G401.6 (cell line): ENCODE measurements around the gene TM4SF5.

Experiments used
- FAIRE-seq: peaks from 2 replicates; lab custom pipeline; 2012; peaks lifted over from hg19 to GRCh38; lab: Jason Lieb, UNC

Gene TM4SF5, protein sequence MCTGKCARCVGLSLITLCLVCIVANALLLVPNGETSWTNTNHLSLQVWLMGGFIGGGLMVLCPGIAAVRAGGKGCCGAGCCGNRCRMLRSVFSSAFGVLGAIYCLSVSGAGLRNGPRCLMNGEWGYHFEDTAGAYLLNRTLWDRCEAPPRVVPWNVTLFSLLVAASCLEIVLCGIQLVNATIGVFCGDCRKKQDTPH

DNA sequence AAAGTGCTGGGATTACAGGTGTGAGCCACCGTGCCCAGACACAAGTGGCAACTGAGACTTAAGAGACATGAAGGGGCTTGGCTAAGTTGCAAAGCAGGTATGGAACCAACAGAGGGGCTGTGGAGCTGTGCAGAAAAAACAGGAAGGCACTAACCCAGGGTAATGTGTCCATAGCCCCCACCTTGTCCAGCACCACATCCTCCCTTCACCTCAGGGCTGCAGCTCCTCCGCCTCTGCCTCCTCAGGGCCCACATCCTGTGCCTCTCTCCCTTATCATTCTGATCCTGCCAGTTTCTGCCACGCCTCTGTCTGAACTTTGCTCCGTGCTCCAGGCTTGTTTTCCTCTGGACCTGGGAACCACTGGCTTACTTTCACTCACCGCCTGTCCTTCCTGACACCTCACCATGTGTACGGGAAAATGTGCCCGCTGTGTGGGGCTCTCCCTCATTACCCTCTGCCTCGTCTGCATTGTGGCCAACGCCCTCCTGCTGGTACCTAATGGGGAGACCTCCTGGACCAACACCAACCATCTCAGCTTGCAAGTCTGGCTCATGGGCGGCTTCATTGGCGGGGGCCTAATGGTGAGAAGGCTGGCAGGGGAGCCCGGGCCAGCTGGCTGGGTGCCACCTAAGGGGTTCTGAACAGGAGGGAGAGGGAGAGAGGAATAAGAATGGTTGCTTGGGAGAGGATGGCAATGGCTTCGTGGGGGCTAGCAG lies at the start of gene TM4SF5:
TSS of gene TM4SF5 (plus strand) at position 368 of the 716 bp plus-strand sequence. CDS start at position 405, 37 bp downstream.
- no peak for FAIRE-seq

DNA sequence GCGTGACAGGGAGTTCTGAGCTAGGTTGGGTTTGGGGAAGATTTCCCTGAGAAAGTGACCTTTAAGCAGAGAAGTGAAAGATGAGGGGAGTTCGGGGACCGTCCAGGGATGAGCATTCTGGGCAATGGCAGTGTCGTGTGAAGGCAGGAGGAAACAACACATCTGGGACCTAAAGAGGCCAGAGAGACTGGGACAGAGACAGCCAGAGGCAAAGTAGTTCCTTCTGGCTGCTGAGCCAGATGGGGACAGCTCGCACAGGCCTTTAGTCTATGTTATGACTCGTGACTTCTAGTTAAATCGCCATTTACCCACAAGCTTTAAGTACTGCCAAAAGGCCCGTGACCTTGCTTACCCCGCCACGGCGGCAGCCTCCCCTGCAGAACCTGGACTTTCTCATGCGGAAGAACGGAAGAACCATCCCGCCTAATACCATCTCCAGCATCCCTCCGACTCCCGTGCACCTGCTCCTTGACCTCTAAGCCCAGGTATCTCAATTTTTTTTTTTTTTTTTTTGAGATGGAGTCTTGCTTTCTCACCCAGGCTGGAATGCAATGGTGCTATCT lies 48.9 kb upstream of the TM4SF5 start:
- FAIRE-seq = no peak

DNA sequence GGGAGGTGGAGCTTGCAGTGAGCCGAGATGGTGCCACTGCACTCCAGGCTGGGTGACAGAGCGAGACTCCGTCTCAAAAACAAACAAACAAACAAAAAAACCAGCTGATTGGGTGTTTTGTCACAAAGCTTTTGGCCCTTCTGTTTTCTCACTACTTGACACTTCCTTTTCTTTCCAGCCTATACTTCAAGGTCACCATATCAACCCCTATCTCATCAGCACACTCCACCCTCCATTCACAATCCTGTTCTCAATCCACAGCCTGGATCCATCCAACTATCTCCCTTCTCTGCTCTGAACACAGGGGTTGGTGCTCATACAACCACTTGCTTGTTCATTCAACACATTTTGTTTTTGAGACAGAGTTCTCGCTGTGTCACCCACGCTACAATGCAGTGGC lies 47.0 kb upstream of the TM4SF5 start:
- no peak for FAIRE-seq

DNA sequence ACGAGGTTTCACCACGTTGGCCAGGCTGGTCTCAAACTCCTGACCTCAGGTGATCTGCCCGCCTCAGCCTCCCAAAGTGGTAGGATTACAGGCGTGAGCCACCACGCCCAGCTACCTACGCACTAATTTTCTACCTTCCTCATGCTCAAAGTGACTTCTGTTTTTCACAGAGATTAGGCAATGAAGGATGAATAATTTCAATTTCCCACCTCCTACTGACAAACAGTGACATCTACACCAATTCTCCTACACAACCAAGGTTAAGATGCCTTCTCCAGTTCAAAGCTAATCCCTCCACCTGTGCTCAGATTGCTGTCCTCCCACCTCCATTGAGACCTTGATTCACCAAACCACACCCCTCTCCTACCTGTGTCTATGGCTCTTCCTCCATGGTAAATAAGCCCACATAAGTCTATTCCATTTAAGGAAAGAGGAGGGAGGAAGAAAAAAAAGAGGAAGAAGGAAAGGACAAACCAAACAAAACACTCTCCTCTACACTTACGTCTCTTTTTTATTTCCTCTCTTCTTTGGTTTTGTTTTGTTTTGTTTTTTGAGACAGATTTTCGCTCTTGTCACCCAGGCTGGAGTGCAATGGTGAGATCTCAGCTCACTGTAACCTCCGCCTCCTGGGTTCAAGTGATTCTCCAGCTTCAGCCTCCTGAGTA lies 45.9 kb upstream of the TM4SF5 start:
- FAIRE-seq = no peak

DNA sequence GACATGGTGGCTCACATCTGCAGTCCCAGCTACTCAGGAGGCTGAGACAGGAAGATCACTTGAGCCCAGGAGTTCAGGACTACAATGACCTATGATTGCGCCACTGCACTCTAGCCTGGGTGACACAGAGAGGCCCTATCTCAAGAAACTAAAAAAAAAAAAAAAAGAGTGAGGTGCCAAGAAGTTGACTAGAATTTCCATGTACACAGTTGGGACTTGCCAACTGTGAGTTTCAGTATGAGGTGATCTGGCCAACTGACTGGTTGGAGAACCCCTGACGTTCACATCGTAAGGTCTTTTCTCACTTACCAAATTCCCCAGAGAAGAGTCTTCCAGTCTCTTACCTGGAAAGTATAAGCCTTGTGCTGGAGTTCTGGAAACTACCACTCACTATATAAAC lies 43.6 kb upstream of the TM4SF5 start:
- no peak for FAIRE-seq

DNA sequence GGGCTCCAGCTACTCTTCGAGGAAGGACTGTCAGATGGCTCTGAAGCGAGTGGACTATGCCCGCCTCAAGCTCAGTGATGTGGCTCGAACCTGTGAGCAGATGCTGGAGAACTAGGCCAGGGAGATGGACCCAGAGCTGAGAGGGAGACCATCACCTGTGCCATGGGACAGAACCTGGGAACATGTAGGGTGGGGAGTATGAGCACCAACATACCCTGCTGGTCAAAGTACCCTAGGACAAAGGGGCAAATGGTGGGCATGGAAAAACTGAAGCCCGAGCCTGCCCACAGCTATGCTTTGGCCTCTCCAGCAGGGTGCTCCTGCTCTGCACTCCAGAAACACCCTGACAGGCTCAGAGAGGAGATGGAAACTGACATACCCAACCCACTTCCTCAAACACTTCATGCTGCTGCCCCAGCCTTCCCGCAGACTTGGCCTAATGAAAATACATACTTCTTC lies 38.6 kb upstream of the TM4SF5 start:
- no peak for FAIRE-seq

DNA sequence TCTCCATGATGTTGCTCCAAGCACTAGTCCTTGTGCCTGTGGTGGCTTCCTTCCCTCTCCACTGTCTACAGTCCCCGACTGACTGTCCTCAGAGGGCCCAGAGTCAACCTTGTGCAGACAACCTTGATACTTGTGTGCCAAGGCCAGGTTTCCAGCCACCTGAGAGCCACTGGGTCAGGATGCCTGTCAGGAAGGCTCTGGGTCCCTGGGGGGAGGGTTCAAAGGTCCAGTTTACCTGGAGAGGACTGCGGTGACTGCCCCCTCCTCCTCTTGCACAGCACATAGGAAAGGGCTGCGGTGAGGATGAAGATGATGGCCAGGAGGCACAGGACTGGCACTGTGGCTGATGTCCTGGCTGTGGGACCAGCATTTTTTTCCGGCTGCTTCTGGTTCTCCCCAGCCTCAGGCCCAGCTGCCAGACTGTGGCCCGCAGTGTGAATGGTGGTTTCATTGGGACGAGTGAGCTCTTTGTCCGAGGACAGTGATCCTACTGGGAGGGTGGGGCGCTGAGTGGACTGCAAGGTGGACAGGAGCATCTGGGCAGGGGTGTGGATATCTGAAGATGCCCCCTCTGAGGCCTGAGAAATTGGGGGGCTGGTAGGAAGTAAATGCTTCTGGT lies 36.7 kb upstream of the TM4SF5 start:
- no peak for FAIRE-seq

DNA sequence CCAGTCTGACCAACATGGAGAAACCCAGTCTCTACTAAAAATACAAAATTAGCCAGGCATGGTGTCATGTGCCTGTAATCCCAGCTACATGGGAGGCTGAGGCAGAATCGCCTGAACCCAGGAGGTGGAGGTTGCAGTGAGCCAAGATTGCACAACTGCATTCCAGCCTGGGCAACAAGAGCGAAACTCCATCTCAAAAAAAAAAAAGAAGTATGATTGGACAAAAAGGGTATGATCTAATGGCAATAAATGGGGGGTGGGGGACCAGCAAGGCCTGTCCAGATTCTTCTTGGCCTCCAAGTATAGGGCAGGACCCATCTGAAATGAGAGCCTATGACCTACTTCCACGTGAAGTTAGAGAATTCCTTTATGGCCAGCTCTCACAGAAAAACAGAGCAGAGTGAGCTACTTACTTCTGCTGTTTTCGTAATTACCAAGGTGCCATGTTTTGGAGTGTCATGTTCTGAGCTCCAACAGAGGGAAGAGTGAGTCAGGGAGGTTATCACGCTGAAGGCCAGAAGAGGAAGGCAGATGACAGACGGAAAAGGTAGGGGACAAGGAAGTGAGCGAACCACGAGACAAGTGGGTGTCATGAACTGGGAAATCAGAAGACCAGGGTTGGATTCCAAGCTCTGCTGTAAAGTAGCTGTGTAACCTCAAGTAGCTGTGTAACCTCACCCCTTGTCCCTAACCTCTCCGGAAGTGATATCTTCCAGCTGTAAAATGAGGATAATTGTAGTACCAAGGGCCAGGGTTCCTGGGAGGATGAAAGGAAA lies 35.6 kb upstream of the TM4SF5 start:
- no peak for FAIRE-seq

DNA sequence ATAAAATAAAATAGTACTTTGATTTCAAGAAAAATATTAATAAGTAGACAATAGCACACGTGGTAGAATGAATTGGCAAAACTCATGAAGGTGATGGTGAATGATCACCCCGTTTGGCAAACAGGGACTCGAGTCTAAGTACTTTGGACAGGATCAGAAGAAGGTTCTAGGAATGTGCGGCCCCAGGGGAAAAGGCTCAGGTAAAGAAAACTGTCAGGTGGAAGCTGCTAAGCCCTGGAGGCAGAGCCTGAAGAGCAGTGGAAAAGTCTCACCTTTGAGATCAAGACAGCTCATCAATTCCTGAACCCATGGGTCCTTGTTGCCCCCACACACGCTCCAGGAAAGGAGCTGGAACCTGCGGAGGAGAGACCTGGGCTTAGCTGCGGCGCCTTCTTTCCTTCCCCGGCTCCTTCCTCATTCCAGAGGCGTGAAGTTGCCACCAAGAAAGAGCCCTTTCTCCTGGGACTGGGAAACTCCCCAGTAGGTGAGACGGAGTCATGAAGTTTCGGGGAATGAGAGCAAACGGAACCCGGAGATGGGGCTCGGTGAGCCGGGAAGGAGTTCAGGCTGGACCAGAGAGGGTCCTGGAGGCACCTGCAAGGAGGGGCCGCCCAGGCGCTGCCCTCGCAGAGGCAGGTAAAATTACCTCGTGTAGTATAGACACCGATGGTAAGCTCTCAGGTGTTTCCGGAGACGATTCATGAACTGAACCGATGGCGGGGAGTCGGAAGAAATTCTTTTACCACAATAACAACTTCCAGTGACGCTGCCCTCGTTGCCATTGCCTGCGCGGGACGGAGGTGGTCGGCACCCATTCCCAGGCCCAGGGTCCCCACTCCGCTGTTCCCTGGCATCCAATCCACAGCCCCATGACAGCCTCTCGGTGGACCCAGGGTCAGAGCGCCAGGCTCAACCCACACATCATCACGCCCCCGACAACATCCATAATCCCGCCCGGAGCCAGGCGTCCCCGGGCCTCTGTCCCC lies 33.3 kb upstream of the TM4SF5 start:
- FAIRE-seq = no peak

DNA sequence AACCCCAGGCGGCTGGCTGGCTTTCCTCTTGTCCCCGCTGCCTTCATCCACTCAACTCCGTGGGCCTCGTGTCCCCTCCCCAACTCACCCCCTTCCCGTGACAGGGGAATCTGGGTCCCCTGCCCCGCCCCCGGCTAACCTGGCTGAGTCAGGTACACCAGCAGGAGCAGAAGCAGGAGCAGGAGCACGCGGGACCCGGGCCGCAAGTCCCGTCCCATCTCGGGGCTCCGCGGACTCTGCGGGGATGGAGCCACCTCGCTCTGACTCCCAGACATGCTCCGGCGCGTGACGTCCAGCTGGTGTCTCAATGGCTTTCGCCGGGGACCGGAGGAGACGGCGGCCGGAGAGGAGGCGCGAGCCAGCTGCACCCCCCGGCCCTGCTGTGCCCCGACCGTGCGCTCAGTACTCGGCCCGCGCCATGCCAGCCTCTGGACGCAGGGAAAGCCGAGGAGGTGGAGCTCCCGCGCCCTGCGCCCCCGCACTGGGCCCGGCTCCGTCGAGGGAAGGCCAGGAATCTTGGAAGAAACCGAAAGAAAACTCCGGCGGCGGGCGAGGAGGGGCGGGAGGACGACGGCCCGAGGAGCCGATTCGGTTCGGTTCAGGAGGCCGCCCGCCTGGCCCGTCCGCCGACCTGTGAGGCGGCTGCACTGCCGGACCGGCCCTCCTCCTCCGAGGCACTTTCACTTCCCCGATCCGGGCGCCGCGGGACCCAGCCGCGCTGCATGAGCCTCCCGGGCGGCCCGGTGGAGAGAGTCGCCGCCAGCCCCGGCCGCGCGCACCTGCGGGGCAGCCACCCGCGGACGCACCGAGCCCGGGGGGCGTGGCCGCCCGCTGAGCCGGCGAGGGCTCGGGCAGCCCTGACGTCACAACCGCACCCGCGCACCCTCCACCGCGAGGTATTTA lies 32.3 kb upstream of the TM4SF5 start, which contains the start of the genes CXCL16 and ZMYND15:
TSS of gene CXCL16 (minus strand) at position 807 of the 903 bp plus-strand sequence. CDS start at position 218, 589 bp downstream.
TSS of gene ZMYND15 (plus strand) at position 712 of the 903 bp plus-strand sequence. CDS start 716 bp downstream, outside the sequence.
- FAIRE-seq = no peak

DNA sequence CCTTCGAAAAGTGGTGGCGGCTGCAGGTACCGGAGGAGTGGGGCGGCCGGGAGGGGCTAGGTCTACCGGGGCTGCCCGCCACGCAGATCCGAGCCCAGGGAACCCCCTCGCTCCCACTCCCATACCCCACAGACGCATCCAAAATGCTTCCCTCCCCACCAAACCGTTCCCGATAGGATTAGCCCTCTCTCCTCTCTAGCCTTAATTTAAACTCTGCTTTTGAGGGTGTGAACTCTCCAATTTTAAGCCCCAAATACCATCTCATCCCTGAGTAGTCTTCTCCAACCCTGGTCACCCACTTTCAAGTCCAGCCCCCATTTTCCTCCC lies 31.7 kb upstream of the TM4SF5 start:
- no peak for FAIRE-seq

DNA sequence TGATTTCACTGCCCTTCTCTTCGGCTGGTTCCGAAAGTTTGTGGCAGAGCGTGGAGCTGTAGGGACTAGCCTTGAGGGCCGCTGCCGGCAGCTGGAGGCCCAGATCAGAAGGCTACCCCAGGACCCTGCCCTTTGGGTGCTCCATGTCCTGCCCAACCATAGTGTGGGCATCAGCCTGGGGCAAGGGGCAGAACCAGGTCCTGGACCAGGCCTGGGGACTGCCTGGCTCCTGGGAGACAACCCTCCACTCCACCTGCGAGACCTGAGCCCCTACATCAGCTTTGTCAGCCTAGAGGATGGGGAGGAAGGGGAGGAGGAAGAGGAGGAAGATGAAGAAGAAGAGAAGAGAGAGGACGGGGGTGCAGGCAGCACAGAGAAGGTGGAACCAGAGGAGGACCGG lies 31.1 kb upstream of the TM4SF5 start:
- FAIRE-seq = no peak

DNA sequence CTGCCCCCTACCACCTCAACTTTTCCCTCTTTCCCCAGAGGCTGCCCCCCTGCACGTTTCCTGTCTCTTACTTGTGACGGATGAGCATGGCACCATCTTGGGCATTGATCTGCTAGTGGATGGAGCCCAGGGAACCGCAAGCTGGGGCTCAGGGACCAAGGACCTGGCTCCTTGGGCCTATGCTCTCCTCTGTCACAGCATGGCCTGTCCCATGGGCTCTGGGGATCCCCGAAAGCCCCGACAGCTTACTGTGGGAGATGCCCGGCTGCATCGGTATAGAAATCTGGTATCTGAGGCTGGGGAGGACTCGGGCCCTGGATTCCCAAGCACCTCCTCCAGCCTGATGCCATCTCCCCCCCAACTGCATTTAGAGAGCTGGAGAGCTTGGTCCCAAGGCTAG lies 30.1 kb upstream of the TM4SF5 start:
- no peak for FAIRE-seq

DNA sequence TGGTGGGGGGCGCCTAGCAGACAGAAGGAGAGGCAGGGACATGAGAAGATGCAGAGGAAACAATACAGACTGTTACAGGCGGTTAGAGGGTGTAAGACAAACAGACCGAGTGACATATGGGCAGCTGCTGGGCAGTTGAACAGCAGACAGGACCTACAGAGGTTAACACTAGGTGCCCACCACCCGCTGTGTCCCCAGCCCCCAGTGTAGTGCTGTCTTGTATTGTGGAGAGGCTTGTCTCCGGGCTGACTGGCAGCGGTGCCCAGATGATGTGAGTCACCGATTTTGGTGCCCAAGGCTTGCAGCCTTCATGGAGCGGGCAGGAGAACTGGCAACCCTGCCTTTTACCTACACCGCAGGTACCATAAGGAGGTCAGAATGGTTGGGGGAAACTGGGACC lies 29.6 kb upstream of the TM4SF5 start:
- no peak for FAIRE-seq

DNA sequence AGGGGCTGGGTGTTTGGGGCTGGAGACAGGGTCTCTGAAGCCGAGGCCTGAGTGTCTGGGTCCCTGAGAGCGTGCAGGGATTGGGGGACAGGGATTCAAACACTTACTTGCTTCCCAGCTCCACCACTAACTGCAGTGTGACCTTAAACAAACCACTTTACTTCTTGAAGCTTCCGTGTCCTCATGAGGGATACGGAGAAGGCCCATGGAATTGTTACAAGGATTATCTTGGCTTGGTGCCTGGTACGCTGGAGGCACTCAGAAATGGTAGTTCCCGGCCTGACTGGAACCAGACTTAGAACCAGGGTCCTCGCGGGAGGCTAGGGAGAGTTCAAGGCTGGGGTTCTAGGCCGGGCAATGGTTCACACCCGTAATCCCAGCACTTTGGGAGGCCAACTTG lies 29.1 kb upstream of the TM4SF5 start:
- no peak for FAIRE-seq

DNA sequence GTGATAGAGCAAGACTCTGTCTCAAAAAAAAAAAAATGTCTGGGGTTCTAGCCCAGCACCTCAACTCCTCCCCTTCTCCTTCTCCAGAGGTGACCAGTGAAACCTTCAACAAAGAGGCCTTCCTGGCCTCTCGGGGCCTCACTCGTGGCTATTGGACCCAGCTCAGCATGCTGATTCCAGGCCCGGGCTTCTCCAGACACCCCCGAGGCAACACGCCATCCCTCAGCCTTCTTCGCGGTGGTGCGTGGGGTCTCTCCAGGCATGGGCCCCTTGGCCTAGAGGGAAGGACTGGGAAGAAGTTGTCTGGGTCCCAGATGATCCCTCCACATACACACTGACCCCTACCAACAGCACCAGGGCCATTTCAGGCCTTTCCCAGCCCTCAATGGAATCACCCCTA lies 28.5 kb upstream of the TM4SF5 start:
- FAIRE-seq = no peak

DNA sequence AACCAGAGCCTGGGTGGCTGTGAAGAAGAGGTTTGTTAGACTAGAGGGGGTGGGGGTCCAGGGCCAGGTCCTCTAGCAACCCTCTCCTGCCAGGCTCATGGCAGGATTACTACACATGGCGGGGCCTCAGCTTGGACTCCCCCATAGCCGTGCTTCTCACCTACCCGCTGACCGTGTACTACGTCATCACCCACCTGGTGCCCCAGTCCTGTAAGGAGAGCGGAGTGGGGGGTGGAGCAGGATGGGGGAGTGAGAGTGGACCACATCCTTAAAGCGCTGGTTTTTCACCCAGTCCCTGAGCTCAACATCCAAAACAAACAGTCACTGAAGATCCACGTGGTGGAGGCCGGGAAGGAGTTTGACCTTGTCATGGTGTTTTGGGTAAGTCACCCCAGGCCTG lies 27.8 kb upstream of the TM4SF5 start:
- no peak for FAIRE-seq

DNA sequence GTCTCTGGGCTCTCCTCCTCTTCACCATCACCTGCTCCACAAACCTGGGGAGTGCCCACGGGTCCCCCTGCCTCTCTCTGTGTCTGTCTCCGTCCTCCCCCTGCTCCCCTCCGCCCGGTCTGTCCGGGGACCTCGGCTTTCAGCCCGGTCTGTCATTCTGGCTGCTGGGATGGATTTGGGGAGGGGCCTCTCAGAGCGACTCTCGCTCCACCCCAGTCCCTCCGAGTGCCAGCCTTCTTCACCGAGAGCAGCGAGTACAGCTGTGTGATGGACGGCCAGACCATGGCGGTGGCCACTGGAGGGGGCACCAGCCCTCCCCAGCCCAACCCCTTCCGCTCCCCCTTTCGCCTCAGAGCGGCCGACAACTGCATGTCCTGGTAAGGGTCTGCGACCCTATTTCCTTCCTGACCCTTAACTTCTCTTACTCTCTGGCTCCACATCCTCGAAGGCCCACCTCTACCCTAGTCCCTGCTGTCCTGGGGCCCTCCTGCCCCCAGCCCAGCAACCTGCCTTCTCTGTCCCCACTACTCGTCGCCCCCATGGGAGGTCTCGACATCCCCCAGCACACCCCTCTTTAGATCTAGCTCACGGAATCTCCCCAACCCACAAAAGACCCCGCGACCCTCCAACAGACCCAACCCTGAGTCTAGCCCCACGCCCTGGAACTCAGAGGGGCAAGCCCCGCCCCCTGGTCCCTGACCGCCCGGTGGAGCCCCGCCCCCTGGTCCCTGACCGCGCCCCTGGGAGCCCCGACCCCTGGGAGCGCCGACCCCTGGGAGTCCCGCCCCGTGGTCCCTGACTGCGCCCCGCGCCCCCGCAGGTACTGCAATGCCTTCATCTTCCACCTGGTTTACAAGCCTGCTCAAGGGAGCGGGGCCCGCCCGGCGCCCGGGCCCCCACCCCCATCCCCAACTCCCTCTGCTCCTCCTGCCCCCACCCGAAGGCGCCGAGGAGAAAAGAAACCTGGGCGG lies 26.4 kb upstream of the TM4SF5 start:
- FAIRE-seq = no peak
